GM12892 (cell line): ENCODE data around the gene FAM98C.

Source experiments
- POLR2AphosphoS5 ChIP-seq: IDR thresholded peaks from 2 replicates; pipeline ENCODE4 v1.6.1; 2011; ENCODE audit warnings: low read depth, low read length, control low read depth
- TAF1 ChIP-seq: IDR thresholded peaks from 2 replicates; pipeline ENCODE4 v1.6.1; 2011; ENCODE audit warnings: low read depth, mild to moderate bottlenecking, control low read depth, low read length, borderline replicate concordance

GRCh38 chr19:38430931-38431330 is 28.0 kb downstream of the FAM98C start:
- no peak for TF ChIP-seq POLR2AphosphoS5
- TF ChIP-seq TAF1 = no peak
